ENCODE data around the gene YTHDC2. TPM values are rescaled to one million over a fixed set of nuclear protein-coding genes. Genes with fewer than 3 reads are reported as not detected.

YTHDC2 gene
- total and polyA plus RNA-seq, 2 of the 13 experiments (the other 11 are each of a cell fraction or from before 2014, with no cell fraction given) = 6.7 to 17.8 TPM

GRCh38 chr5:113634957-113635356, 121.5 kb downstream of the YTHDC2 start:
- Histone ChIP-seq H2AFZ (ENCODE audit: low read length) (no peak overlapping the region), H3K9ac (ENCODE audit: insufficient read depth, low read depth, low read length) (no peak overlapping the region), H4K20me1 (ENCODE audit: insufficient read depth, low read length) (no peaks in the 10 kb centered on the region), H3K4me3 (replicated peaks in 1 of 3; ENCODE audit: insufficient read depth in 1 of 3, low read depth in 2 of 3, low read length in 3 of 3) (no peak overlapping the region), H3K36me3 (replicated peaks in 1 of 2; ENCODE audit: control insufficient read depth in 1 of 2, insufficient read depth in 2 of 2, low read length in 2 of 2) (no peaks in the 10 kb centered on the region), H3K27me3 (ENCODE audit: control insufficient read depth in 1 of 2, insufficient read depth in 2 of 2, low read length in 2 of 2) (no peaks in the 10 kb centered on the region), H3K27ac (ENCODE audit: extremely low read length, insufficient read depth, low read length) (no peak overlapping the region), H3K79me2 (ENCODE audit: insufficient read depth, low read length) (no peaks in the 10 kb centered on the region), H3K4me2 (ENCODE audit: low read depth, low read length) (no peak overlapping the region), H3K4me1 (ENCODE audit: insufficient read depth, low read length) (no peaks in the 10 kb centered on the region), H3K9me3 (ENCODE audit: low read length) (peaks cover 7% of the 10 kb centered on the region)
- in situ Hi-C loops (cut with HindIII; ENCODE audit: extremely low pct_ligation_motif_present, low pct_unique_long_range_greater_than_20kb) (no loop called here), intact Hi-C loops (cut with micrococcal nuclease; ENCODE audit: unreplicated experiment) (no loop called here)
- CTCF ChIA-PET (ENCODE audit: low intra/inter-chr PET ratio, low total read pairs) = no interaction called here
- DNase-seq (ENCODE audit: low spot score) (no peak), FAIRE-seq (no peak), ATAC-seq (no peak)
- WGBS (ENCODE audit: low lambda C conversion rate) = 1% methylated on average over 3 of the region's 3 CpGs
- no peak for TF ChIP-seq PLSCR1 (CRISPR knock-in tag; IDR thresholded peaks at IDR 0.05; ENCODE audit: borderline replicate concordance)
- no peak for TF ChIP-seq ZNF530 (CRISPR knock-in tag; IDR thresholded peaks at IDR 0.05; ENCODE audit: low read depth)
- POLR2A ChIA-PET = no interaction called here
- no TSS peak for BruUV-seq (replicated peaks)

GRCh38 chr5:113641715-113642114, 128.2 kb downstream of the YTHDC2 start:
- ChIA-PET CTCF (ENCODE audit: low intra/inter-chr PET ratio, low total read pairs) (no interaction called here), POLR2A (no interaction called here)
- no peak overlapping the region for H3K4me2 ChIP-seq (ENCODE audit: low read depth, low read length)
- BruUV-seq (replicated peaks) = no TSS peak
- no peak overlapping the region for H3K27ac ChIP-seq (ENCODE audit: extremely low read length, insufficient read depth, low read length)
- H3K79me2 ChIP-seq (ENCODE audit: insufficient read depth, low read length) = no peaks in the 10 kb centered on the region
- no peaks in the 10 kb centered on the region for H3K27me3 ChIP-seq (ENCODE audit: control insufficient read depth in 1 of 2, insufficient read depth in 2 of 2, low read length in 2 of 2)
- H3K4me1 ChIP-seq (ENCODE audit: insufficient read depth, low read length) = no peaks in the 10 kb centered on the region
- H2AFZ ChIP-seq (ENCODE audit: low read length) = no peak overlapping the region
- H3K4me3 ChIP-seq (replicated peaks in 1 of 3; ENCODE audit: insufficient read depth in 1 of 3, low read depth in 2 of 3, low read length in 3 of 3) = no peak overlapping the region
- DNase-seq (ENCODE audit: low spot score) (no peak), FAIRE-seq (no peak), ATAC-seq (no peak)
- no peaks in the 10 kb centered on the region for H3K36me3 ChIP-seq (replicated peaks in 1 of 2; ENCODE audit: control insufficient read depth in 1 of 2, insufficient read depth in 2 of 2, low read length in 2 of 2)
- H4K20me1 ChIP-seq (ENCODE audit: insufficient read depth, low read length) = no peaks in the 10 kb centered on the region
- in situ Hi-C loops (cut with HindIII; ENCODE audit: extremely low pct_ligation_motif_present, low pct_unique_long_range_greater_than_20kb) (no loop called here), intact Hi-C loops (cut with micrococcal nuclease; ENCODE audit: unreplicated experiment) (no loop called here)
- peaks cover 7% of the 10 kb centered on the region for H3K9me3 ChIP-seq (ENCODE audit: low read length)
- no peak overlapping the region for H3K9ac ChIP-seq (ENCODE audit: insufficient read depth, low read depth, low read length)
- no peak for TF ChIP-seq ZNF367 (CRISPR knock-in tag; IDR thresholded peaks at IDR 0.05; ENCODE audit: borderline replicate concordance)
- TF ChIP-seq REST (IDR thresholded peaks at IDR 0.05; ENCODE audit: borderline replicate concordance in 1 of 2, low read depth in 1 of 2, low read length in 2 of 2) = no peak
- no peak for TF ChIP-seq TMF1 (CRISPR knock-in tag; IDR thresholded peaks at IDR 0.05; ENCODE audit: low read depth)
- TF ChIP-seq ZNF281 (CRISPR knock-in tag; IDR thresholded peaks at IDR 0.05; ENCODE audit: borderline replicate concordance) = no peak
- TF ChIP-seq EZH2 (conservative IDR thresholded peaks at IDR 0.05; ENCODE audit: low read depth, low read length) = no peak
- no peak for TF ChIP-seq HOXA3 (CRISPR knock-in tag; IDR thresholded peaks at IDR 0.05)
- no peak for TF ChIP-seq ZKSCAN5 (CRISPR knock-in tag; IDR thresholded peaks at IDR 0.05)
- no peak for TF ChIP-seq KLF6 (CRISPR knock-in tag; IDR thresholded peaks at IDR 0.05)
- no peak for TF ChIP-seq AGO2 (optimal IDR thresholded peaks at IDR 0.05; ENCODE audit: low read depth, low read length)
- no peak for TF ChIP-seq GATA4 (IDR thresholded peaks at IDR 0.05; ENCODE audit: borderline replicate concordance, low read depth)

Data from HepG2 (cell line).